Left renal cortex interstitium (tissue), 4 donors: Measurements from ENCODE around the gene SLX9. TPM values are rescaled to one million over a fixed set of nuclear protein-coding genes. Genes with fewer than 3 reads are reported as not detected.

Source experiments
- DNase-seq, 4 donors: peaks; one replicate each; pipeline ENCODE4 v3.0.0-alpha.2; 2013; ENCODE audit warnings: low read depth in 4 of 4, low spot score in 2 of 4, missing footprints in 1 of 4
- polyA plus RNA-seq, 4 donors: library from polyadenylated mRNA; unstranded; fragments of 120-200 nt; gene quantifications; one replicate each; pipeline ENCODE4 v1.2.1, GENCODE V29; 2013; ENCODE audit not compliant: insufficient read length in 4 of 4

SLX9 gene
- polyA plus RNA-seq, 4 donors: 14.4 to 28.3 (median 22.8) TPM

DNA sequence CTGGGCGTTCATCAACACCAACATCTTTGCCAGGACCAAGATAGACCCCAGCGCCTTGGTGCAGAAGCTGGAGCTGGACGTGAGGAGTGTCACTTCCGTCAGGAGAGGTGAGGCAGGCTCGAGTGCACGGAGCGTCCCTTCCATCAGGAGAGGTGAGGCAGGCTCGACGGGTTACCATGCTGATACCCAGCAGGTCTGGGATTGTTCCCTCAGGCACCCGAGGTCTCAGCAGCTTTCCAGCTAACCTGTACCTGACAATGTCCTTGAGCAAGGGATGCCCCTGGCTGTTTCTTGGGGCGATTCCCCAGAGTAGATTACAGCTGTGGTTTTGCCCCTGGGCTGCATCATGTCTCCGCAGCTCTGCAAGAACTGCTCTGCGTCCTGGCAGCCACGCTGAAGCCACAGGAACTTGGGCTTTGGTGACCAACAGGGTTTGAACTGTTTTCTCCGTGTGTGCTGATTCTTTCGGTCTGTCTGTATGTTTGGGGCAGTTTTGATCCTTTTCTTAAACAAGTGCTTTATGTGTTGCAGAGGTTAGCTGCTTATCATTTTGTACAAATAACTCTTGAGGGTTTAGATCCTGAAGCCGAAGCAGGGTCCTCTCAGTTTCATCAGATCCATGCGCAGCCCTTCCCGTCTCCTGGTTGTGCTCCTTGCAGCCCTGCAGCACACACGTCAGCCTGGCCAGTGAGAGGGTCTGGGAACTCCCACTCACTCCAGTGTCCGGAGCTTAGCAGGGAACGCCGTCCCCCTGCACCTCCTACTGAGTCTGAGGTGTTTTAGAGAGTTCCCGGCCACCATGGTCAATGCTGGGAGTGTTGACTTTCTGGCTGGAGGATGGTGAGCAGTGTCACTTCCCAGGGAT, 4.1 kb downstream of the SLX9 start:
- DNase-seq: no peak

DNA sequence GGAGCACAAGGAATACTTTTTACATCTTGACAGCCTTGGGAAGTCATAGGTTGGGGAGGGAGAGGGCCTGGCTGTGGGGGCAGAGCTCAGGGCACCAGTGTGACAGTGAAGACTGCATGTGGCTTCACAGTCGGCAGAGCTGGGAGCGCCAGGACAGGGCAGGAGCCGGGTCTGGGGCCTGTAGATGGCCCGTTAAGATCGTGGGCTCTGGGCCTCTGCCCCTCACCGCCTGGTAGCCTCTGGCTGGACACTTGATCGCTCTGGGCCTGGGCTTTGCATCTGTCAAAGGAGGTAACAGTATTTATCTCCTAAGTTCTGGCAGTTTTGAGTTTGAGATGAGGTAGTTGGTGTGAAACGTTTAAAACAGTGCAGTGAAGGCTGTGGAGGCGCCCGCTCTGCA, 4.8 kb downstream of the SLX9 start:
- DNase-seq: no peak

DNA sequence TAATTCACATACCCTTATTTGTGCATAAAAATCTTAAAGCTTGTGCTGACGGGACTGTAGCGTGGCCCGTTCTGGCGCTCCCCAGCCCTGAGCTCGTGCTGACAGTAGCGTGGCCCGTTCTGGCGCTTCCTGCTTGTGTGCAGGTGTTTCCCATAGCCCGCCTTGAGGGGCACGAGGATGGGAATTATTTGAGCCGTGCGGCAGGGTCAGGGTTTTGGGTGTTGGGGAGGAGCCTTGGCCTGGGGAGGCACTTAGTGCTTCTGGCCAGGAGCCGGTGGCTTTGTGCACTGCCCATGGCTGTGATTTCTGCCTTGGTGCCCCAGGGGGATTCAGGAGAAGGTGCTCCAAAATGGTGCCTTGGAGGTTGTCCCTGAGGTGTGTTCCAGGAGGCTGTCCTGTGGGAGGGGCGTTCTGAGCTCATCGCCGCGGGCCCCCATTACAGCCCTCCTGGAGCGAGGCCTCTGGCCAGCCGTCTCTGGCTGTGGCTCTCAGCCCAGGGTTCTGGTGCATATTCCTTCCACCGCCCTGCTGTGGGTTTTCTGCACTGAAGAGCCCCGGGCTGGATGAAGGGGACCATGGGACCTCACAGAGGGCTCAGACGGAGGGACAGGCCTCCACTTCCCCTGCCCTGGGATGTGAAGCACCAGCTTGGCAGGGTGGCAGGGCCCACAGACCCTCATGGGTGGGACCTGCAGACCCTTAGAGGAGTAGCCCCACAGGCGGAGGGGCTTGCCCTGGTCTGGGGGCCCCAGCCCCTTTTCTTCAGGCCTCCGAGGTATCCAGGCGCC, 6.6 kb downstream of the SLX9 start:
- no peak for DNase-seq

DNA sequence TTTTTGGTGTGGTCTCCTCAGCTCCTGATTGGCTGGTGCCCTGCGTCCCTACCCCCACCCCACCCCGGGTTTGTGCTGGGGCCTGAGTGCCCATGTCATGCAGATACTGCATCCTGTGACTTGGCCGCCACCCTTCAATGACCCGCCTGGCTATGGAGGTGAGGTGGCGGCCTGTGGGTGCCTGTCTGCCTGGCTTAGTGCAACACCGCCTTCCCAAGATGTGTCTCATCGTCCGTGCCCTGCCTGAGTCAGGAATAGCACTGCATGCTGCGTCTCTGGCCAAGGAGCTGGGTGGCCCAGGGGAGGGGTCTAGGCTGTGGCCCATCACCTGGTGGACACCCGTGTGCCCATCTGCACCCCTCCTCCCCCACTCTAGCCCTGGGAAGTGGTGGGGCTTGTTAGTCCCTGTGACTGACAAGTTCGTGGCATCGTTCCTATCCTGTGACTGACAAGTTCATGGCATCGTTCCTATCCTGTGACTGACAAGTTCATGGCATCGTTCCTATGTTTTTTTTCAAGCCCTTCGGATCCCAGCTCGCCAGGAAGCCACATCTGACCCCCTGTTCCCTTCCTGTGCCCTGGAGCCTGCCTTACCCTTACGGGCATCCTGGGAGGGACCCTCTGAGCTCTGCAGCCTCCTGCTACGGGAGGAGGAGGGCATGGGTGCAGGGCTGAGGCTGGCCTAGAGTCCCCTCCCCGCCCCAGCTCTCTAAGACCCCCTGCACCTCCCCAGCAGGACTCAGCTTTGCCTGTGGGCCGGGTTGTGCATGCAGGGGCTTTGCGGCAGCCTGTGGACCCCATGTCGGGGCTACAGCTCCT, 7.5 kb downstream of the SLX9 start:
- DNase-seq: no peak

DNA sequence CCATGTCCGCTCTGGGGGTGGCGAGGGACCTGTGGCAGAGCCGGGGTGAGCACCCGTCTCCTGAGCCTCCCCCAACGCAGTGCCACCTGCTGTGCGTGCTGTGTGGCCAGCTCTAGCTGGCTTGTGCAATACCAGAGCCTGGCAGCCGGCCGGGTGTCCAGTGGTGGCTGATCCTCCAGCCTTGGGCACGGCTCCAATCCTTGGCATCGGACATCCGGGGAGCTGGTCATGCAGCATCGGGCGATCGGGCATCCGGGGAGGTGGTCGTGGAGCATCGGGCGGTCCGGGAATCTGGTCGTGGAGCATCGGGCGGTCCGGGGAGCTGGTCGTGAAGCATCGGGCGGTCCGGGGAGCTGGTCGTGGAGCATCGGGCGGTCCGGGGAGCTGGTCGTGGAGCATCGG, 8.1 kb downstream of the SLX9 start:
- no peak for DNase-seq

DNA sequence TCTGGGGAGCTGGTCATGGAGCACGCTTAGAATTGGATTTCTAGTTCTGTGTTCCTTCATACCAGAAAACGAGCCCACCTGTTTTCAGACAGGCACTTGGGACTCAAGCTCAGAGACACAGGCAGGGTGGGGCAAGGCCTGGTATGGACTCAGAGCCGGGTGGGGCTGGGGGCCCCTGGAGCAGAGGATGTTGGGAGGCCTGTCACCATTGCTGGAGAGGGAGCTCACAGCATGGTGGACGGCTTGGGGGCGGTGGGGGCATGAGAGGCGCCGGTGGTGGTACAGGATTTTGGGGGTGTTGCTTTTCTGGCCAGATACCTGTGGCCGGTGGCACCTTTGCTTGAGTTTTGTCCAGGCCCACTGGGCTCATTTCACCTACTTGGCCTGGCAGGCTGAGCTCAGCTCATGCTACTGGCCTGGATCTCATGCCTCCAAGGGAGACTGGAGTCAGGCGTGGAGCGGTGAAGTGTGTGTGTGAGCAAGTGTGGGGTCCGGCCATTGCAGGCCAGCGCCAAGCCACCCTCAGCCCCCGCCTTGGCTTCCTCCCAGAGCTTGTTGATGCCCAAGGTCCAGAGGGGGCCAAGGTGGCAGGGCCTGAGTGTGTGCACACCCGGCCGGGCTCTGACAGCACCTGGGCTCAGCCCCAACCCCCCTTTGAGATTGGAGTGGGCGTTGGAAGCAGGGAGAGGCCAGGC, 8.7 kb downstream of the SLX9 start:
- DNase-seq: no peak

DNA sequence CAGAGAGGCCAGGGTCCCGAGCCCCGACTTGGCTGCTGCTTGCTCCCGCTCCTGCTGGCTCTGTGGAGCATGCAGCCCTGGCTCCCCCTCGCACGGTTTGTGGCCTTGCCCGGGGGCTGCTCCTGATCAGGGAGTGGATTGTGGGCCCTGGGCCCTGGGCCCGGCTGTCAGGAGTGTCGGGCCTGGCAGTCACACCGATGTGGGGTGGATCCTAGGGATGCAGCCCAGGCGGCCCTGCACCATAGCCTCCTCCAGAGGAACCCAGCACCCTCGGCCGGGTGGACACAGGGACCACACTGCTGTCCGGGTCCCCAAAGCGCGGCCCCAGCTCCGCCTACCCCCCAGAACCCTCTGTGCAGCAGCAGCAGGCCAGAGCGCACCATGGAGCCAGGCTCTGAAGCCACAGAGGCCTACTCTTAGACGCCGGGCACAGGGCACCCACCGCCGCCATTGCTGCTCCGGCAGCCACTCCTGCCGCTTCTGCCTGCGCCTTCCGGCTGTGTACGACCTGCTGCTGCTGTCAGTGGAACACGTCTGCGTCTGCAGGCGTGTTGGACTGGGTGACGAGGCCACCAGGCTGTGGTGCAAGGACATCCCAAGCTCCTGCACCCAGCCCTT, 9.4 kb downstream of the SLX9 start:
- DNase-seq: no peak

DNA sequence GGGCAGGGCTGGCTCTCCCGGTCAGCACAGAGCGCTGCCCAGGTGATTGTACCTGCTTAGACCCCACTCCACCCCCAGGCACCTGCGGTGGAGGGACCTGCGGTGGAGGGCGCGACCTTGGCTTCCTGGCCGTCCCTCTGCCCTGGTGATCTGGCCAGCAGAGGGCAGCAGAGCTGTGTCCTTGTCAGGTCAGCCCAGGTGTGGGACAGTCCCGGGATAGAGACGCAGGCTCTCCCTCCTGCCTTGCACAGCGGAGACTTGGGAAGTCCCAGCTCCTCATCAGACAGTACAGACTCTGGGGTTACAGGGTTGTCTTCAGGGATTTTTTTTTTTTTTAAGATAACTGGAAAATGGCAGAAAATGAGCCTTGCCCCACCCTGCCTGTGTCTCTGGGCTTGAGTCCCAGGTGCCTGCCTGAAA, 10.0 kb downstream of the SLX9 start:
- peak in 2 of 4 donors; percentile 31 to 62 for DNase-seq

DNA sequence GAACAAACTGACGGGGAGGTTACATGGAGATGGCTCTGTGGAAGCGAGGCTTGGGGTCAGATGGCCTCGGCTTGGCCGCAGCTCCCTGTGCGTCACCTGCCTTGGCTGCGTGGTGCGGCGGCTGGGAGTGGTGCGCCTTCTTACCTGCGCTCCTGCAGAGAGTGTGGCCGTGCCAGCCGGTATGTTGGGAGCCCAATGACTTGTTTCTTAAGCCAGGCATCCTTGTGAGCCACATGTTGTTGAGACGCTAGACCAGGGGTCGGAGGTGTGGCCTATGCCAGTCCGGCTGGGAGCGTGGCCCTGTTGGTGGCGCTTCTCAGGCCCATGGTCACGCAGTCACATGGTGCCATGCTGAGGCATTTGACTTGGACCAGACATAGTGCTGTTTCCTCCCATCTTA, 10.5 kb downstream of the SLX9 start:
- no peak for DNase-seq

DNA sequence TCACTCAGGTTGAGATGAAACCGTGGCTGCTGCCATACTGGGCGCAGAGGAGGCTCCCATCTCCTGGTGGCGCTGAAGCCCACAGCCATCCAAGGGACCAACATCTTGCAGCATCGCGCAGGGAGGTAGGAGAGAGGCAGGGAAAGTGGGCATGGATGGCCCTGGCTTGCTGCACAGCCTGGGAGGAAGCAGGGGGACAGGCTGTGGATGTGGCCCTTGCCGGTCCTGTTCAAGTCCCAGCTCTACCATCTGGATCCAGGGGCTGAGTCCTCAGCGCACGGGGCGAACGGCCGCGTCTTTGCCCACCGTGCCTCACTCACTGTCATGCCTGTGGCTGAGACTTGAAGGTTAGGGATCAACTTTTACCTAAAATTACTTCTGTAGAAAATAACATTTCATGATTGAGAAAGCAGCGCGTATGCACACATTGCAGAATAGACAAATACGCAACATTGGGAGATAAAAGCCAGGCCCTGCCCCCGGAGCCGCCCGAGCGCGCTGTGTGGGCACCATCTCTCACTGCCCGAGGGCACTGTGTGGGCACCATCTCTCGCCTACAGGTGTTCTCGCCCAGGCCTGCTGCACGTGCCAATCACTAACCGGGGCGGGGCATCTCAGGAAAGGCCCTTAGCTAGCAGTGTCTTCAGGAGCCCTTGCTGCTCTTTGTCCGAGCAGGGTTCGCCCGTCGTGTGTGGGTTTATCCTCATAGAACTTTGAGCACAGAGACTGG, 11.5 kb downstream of the SLX9 start:
- no peak for DNase-seq

DNA sequence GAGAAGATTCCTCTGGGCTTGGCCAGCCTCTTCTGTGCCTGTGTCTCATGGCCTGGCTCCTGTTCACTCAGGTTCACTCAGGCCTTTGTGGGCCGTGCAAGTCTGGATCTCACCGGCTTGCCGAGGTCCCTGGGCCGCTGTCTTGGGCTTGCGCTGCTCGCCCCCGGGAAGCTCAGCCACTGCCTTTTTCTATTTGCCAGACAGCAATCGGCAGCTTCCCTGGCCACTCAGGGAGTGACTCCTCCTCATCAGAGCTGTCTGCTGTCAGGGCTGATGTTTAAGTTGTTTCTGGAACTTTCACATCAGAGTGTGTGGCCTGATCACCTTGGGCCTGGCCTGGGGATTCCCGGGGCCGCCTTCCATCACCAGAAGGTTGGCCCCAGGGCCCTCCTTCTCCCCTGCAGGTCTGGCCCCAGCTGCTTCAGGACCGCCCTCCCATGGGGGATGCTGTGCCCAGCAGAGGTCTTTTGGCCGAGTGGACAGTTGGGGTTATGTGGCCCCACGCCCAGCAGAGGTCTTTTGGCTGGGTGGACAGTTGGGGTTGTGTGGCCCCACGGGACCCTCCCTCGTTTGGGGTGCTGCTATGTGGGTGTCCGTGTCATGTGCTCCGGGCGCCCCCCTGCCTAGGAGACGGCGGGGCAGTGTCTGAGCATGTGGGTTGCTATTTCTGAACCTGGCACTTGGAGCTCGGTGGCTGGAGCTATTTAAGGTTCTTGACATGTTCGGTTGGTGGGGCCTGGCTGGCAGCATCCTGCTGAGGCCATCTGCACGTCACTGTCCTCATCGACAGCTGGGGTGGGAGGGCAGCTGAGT, 12.5 kb downstream of the SLX9 start:
- no peak for DNase-seq

DNA sequence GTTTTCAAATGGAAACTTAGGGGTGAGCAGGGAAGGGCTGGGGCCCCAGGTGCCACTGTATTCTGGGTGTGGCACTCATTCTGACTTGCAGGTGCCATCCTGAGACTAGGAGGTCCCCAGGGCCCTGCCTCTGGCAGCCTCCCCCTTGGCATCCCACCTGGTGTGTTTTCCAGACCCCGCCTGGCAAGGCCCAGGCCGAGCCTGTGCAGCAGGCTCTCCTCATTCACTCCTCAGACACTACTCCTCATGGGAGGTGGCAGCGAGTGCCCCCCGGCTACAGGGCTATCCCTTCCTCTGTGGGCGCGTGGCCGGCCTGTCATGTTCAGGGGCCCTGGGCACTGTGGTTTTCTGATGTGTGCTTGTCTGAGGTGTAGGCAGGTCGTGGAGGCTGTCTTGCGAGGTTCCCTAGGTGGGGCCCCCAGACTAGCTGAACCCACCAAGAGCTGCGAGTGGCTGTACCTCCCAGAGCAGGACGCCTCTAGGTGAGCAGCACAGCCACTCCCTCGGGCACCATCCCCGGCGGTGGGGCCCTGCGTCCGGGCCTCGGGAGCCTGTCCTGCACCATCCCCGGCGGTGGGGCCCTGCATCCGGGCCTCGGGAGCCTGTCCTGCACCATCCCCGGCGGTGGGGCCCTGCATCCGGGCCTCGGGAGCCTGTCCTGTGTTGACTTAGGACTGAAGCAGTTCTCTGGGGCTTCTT, 13.2 kb downstream of the SLX9 start:
- no peak for DNase-seq

DNA sequence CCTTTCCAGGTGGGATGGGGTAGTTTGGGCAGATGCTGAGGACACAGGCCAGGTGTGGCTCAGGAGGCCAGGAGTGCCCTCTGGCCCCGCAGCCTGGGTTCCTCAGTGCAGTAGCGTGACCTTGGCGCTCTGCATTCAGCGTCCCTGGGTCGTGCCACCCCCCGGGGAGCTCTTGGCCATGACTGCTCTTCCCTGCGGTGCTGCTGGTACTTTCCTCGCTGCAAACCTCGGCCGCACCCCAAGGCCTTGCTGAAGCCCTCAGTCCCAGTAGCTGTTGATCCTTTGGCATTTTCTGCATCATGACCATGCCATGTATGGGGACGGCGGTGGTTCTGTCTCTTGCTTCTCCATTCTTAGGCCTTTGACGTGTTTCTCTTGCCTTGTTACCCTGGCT, 13.8 kb downstream of the SLX9 start:
- no peak for DNase-seq

DNA sequence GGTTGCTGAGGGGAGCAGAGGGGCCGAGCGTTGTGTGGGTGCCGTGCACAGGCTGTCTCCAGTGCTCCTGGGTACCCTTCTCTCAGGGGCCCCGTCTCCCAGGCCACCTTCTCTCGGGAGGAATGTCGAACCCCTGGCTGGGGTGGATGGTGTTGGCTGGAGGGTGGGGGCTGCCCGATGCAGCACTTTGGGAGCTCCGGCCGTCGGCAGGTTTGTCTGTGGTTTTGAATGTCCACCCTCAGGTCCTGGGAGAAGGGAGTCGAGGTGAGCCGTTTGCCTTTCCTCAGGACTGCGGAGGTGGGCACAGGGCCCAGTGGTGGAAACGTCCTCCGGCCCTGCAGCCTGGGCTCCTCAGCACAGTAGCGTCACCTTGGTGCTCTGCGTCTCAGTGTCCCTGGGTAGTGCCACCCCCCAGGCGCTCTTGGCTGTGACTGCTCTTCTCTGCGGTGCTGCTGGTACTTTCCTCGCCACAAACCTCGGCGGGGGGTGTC, 14.5 kb downstream of the SLX9 start:
- DNase-seq: no peak

DNA sequence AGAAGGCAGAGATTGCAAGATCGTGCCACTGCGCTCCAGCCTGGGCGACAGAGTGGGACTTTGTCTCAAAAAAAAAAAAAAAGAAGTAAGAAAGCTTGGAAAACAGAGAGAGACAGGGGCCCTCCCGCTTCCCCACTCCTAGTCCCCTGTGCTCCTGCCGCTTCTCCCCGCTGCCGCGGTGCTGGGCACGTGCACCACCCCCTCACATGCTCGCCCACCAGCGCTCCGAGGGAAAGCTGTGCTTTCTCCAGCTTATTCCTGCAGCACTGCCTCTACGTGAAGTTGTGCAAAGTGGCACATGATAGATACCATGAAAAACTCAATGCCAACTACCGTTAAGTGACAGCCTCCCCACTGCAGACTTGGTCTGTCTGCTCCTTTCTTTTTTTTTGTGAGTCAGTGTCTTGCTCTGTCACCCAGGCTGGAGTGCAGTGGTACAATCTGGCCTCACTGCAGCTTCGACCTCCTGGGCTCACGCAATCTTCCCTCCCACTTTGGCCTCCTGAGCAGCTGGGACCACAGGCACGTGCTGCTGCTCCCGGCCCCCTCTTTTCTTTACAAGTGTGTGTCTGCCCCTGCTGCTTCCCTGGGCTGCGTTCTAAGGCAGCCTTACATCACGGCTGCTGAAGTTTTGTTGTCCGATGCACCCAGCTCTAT, 15.4 kb downstream of the SLX9 start:
- no peak for DNase-seq

DNA sequence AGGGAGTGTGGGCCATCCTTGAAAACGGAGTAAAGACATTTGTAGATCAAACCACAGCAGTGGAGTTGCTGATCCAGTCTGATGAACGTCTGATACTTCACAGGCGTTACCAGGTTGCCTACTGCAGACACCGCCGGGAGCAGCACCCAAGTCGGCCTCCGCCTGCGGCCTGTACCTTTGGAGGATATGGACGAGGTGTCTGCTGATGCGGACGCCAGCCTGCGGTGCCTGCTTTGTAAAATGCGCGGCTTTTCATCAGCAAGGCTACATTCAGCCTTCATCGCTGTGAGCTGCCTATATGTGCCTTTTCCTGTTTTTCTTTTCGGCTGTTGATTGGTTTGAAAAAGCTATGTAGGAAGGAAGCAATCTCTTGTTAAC, 16.0 kb downstream of the SLX9 start:
- DNase-seq: no peak

DNA sequence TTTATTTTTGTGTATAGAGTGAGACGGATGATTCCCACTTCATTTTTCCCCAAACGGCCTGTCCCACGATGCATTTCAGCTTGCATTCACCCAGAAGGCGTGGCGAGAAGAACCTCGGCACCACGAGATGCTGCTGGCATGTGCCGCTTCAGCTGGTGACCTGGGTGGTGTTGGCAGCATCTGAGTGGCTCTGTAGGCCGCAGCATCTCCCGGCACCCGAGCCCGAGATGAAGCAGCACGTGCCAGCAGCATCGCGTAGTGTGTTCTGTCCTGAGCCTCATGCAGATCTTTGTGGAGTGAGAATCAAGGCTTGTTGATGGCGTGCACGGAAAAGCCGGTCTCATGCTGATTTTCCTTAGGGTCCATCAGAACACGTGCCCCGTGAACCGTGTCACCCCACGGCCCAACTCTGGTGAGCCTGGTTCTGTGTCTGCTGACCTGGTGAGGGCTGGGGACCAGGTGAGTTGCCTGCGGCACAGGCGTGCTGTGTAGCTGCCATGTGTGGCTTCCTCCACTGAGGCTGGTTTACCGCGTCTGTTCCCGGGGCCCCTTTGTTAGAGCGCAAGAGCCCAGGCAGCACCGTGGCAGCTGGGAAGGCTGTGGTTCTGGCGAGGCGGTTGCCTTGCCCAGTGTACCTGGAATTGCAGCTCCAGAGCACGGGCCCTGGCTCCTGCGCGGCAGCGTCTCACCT, 16.7 kb downstream of the SLX9 start:
- DNase-seq: no peak
